ENCODE results near the gene PCYT1A. TPM values are rescaled to one million over a fixed set of nuclear protein-coding genes. Genes with fewer than 3 reads are reported as not detected.
A peak's percentile ranks its signal among the peaks of the same experiment; 100 is the strongest.

The PCYT1A gene
- total and polyA plus RNA-seq, 10 of the 15 experiments (the other 5 are each of a cell fraction or from before 2014, with no cell fraction given): 10.8 to 64.3 (median 48.6) TPM

DNA sequence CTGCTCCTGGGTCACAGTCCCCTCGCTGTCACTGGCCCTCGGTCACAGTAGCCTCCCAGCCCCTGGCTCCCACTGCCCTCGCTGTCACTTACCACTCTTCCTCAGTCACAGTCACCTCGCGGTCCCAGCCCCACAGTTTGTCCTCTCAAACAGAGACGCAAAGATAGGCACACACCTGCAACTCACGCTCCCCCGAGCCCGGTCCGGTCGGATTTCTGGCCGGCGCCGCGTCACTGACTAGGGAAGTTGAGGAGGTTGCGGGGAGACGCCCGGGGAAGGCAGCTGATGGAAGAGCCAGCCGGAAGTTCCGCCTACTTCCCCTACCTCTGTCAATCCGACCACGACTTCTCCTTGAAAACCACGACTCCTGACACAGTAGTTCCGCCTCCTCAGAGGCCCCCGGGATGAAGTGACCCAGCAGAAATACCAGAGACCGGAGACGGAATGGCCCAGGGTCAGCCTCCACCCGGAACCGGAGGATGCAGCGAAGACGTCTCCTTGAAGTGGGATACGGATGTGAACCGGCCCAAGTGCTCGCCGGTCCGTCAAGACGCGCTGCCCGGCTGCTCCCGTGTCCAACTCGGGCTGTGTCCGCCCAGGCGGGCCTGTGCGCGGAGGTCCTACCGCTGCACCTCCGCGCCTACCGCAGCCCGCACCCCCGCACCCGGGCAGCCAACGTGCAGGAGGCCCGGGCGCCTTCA is at the start of gene PCYT1A (continued):
- TF ChIP-seq, protein P1, sequence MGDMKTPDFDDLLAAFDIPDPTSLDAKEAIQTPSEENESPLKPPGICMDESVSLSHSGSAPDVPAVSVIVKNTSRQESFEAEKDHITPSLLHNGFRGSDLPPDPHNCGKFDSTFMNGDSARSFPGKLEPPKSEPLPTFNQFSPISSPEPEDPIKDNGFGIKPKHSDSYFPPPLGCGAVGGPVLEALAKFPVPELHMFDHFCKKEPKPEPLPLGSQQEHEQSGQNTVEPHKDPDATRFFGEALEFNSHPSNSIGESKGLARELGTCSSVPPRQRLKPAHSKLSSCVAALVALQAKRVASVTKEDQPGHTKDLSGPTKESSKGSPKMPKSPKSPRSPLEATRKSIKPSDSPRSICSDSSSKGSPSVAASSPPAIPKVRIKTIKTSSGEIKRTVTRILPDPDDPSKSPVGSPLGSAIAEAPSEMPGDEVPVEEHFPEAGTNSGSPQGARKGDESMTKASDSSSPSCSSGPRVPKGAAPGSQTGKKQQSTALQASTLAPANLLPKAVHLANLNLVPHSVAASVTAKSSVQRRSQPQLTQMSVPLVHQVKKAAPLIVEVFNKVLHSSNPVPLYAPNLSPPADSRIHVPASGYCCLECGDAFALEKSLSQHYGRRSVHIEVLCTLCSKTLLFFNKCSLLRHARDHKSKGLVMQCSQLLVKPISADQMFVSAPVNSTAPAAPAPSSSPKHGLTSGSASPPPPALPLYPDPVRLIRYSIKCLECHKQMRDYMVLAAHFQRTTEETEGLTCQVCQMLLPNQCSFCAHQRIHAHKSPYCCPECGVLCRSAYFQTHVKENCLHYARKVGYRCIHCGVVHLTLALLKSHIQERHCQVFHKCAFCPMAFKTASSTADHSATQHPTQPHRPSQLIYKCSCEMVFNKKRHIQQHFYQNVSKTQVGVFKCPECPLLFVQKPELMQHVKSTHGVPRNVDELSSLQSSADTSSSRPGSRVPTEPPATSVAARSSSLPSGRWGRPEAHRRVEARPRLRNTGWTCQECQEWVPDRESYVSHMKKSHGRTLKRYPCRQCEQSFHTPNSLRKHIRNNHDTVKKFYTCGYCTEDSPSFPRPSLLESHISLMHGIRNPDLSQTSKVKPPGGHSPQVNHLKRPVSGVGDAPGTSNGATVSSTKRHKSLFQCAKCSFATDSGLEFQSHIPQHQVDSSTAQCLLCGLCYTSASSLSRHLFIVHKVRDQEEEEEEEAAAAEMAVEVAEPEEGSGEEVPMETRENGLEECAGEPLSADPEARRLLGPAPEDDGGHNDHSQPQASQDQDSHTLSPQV (IDR thresholded peaks at IDR 0.05): no peak
- TF ChIP-seq, protein P2, sequence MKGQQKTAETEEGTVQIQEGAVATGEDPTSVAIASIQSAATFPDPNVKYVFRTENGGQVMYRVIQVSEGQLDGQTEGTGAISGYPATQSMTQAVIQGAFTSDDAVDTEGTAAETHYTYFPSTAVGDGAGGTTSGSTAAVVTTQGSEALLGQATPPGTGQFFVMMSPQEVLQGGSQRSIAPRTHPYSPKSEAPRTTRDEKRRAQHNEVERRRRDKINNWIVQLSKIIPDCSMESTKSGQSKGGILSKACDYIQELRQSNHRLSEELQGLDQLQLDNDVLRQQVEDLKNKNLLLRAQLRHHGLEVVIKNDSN (IDR thresholded peaks at IDR 0.05; ENCODE audit: borderline replicate concordance, extremely low read length, insufficient read depth, low read depth, low read length): no peak
- TF ChIP-seq, protein P3, sequence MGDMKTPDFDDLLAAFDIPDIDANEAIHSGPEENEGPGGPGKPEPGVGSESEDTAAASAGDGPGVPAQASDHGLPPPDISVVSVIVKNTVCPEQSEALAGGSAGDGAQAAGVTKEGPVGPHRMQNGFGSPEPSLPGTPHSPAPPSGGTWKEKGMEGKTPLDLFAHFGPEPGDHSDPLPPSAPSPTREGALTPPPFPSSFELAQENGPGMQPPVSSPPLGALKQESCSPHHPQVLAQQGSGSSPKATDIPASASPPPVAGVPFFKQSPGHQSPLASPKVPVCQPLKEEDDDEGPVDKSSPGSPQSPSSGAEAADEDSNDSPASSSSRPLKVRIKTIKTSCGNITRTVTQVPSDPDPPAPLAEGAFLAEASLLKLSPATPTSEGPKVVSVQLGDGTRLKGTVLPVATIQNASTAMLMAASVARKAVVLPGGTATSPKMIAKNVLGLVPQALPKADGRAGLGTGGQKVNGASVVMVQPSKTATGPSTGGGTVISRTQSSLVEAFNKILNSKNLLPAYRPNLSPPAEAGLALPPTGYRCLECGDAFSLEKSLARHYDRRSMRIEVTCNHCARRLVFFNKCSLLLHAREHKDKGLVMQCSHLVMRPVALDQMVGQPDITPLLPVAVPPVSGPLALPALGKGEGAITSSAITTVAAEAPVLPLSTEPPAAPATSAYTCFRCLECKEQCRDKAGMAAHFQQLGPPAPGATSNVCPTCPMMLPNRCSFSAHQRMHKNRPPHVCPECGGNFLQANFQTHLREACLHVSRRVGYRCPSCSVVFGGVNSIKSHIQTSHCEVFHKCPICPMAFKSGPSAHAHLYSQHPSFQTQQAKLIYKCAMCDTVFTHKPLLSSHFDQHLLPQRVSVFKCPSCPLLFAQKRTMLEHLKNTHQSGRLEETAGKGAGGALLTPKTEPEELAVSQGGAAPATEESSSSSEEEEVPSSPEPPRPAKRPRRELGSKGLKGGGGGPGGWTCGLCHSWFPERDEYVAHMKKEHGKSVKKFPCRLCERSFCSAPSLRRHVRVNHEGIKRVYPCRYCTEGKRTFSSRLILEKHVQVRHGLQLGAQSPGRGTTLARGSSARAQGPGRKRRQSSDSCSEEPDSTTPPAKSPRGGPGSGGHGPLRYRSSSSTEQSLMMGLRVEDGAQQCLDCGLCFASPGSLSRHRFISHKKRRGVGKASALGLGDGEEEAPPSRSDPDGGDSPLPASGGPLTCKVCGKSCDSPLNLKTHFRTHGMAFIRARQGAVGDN (IDR thresholded peaks at IDR 0.05): peak; percentile 64; the same call in 1 of the 2 replicates
- TF ChIP-seq, protein P4, sequence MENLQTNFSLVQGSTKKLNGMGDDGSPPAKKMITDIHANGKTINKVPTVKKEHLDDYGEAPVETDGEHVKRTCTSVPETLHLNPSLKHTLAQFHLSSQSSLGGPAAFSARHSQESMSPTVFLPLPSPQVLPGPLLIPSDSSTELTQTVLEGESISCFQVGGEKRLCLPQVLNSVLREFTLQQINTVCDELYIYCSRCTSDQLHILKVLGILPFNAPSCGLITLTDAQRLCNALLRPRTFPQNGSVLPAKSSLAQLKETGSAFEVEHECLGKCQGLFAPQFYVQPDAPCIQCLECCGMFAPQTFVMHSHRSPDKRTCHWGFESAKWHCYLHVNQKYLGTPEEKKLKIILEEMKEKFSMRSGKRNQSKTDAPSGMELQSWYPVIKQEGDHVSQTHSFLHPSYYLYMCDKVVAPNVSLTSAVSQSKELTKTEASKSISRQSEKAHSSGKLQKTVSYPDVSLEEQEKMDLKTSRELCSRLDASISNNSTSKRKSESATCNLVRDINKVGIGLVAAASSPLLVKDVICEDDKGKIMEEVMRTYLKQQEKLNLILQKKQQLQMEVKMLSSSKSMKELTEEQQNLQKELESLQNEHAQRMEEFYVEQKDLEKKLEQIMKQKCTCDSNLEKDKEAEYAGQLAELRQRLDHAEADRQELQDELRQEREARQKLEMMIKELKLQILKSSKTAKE (IDR thresholded peaks at IDR 0.05; ENCODE audit: low read depth, poor library complexity, severe bottlenecking): no peak
- TF ChIP-seq RAD51 (IDR thresholded peaks at IDR 0.05): no peak; the same call in 1 of the 2 replicates
- TF ChIP-seq IKZF1 (conservative IDR thresholded peaks at IDR 0.05): peak; percentile 96
- TF ChIP-seq RUNX3 (IDR thresholded peaks at IDR 0.05; ENCODE audit: low read length): peak; percentile 92
- no peak for TF ChIP-seq RELA (IDR thresholded peaks at IDR 0.05; ENCODE audit: borderline replicate concordance, partially characterized antibody)
- TF ChIP-seq YBX1 (IDR thresholded peaks at IDR 0.05): no peak
- no peak for TF ChIP-seq FOS (IDR thresholded peaks at IDR 0.05; ENCODE audit: borderline replicate concordance, extremely low read depth, insufficient read length)
- no peak for TF ChIP-seq RBBP5 (conservative IDR thresholded peaks at IDR 0.05)
- peak; percentile 91 for TF ChIP-seq GATAD2B (conservative IDR thresholded peaks at IDR 0.05; ENCODE audit: low read depth)
- TF ChIP-seq, protein P5, sequence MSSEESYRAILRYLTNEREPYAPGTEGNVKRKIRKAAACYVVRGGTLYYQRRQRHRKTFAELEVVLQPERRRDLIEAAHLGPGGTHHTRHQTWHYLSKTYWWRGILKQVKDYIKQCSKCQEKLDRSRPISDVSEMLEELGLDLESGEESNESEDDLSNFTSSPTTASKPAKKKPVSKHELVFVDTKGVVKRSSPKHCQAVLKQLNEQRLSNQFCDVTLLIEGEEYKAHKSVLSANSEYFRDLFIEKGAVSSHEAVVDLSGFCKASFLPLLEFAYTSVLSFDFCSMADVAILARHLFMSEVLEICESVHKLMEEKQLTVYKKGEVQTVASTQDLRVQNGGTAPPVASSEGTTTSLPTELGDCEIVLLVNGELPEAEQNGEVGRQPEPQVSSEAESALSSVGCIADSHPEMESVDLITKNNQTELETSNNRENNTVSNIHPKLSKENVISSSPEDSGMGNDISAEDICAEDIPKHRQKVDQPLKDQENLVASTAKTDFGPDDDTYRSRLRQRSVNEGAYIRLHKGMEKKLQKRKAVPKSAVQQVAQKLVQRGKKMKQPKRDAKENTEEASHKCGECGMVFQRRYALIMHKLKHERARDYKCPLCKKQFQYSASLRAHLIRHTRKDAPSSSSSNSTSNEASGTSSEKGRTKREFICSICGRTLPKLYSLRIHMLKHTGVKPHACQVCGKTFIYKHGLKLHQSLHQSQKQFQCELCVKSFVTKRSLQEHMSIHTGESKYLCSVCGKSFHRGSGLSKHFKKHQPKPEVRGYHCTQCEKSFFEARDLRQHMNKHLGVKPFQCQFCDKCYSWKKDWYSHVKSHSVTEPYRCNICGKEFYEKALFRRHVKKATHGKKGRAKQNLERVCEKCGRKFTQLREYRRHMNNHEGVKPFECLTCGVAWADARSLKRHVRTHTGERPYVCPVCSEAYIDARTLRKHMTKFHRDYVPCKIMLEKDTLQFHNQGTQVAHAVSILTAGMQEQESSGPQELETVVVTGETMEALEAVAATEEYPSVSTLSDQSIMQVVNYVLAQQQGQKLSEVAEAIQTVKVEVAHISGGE (CRISPR knock-in tag; IDR thresholded peaks at IDR 0.05): peak; percentile 86
- TF ChIP-seq ATF7 (IDR thresholded peaks at IDR 0.05; ENCODE audit: low read depth): peak; percentile 52

Measured in GM12878 (cell line).